ENCODE results near the gene ELMO1.

Gene ELMO1

DNA sequence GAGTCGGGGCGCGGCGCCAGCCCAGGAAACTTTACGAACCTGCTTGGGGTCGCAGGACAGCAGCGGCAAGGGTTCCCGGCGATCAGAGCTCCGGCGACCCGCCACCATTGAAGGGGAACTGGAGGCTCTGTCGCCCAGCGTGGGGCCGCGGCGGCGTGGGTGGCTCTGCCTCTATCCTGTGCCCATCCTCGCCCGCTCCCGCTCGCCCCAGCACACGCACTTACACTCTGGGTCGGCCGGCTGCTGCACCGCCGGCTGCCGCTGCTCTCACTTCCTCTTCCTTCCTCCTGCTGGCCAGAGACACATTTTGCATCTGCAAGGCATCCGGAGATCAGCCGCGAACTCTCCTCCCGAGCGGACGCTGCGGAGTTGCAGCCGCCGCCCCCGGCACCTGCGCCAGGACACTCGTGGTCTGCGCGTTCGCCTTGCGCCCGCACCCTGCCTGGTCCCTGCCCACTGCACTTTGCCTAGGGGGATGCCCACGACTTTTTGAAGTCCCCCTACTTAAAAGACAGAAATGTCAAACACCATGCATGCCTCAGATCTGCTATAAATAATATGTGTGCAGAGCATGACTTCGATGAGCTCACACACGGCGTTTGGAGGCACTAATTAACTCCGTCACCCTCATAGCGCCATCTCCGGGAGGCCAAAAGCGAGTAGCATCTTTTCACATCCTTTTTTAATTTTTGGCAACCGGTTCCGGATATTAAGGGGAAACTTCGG is at the start of gene ELMO1:
Gene ELMO1 (minus strand): TSS at position 229 of the 726 bp plus-strand sequence. CDS start 106,174 bp downstream, outside the sequence.
- peak; percentile 87 for DNase-seq

GRCh38 chr7:37497576-37497975 is 48.9 kb upstream of the ELMO1 start:
- DNase-seq = no peak

DNA sequence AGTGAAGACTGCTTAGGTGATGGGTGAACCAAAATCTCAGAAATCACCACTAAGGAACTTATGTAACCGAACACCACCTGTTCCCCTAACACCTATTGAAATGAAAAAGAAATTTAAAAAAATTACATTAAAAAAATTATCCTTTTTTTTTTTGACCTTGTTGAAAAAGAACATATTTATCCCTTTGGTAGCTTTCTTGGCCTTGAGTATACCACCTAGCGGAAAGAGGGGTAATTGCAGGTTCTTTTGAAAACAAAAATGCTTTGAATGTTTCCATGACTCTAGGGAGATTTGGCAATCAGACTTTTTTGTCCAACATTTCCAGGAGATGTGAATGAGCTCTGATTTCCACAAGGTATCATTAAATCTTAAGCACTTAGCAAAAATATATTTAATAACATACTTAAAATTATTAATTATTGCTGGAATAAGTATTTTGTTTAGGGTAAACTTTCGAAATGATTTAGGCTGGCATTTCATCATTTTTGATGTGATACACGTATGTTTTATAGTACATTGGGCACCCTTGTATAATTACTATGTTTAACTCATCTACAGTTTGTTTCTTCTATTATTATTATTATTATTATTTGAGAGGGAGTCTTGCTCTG is 47.0 kb upstream of the ELMO1 start:
- DNase-seq = no peak

GRCh38 chr7:37494926-37495325 is 46.3 kb upstream of the ELMO1 start:
- DNase-seq = no peak

DNA sequence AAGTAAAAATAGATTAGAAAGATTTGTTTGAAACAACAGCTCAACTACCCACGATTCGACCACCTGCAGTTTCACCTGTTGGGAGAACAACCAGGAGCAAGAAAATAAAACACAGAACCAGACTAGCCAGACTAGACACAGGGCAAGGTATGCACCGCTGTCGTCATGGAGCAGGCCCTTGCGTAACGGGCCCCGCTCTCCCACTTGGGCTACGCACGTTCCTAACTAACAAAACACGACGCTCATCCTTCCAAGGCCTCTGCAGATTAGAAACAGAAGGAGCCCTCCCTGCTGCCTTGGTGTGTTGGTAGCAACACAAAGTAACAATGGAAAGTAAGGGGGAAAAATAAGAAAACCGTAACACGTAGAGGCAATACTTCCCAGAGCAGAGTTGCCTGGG is 45.1 kb upstream of the ELMO1 start:
- no peak for DNase-seq

DNA sequence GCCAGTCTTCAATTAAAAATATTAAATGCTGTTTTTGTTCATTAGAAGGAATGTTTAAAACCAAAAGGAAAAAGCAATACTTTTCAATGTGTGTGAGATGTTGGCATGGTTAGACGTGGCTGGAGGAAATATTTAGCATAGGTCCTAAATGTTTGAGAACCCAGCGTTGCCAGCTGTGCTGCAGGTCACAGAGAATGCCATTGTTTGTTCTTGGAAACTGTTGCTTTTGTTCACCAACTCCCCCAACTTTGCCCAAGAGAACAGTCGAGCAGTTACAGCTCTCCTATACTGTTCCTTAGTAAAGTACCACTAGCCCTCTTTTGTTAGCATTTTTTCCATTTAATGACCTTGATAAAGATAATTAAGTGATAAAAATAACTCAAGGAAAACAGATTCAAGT is 44.5 kb upstream of the ELMO1 start:
- no peak for DNase-seq

GRCh38 chr7:37491919-37492694 is 43.4 kb upstream of the ELMO1 start:
- DNase-seq = no peak

GRCh38 chr7:37489703-37490102 is 41.0 kb upstream of the ELMO1 start:
- DNase-seq = no peak

- DNase-seq = no peak
Observed at GRCh38 chr7:37488163-37488764, 39.6 kb upstream of the ELMO1 start.

- no peak for DNase-seq
Observed at GRCh38 chr7:37484426-37485073, 35.9 kb upstream of the ELMO1 start.

DNA sequence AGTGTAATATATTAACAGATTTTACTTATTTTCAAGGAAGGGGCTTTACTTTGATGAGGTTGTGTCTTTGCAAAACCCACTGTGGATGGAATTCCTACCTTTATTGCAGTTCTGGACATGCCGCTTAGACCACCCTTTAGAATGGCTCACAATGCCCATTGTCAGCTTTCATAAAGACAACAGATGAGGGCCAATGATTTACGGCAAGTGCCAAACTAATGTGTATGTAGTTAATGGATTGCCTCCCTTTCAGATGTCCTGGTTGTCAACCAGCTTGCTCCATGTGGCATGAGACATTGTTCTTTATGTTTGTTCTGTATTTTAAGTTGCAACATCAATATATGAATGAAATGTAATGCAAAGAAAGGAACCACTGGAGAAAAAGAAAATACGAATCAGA is 35.0 kb upstream of the ELMO1 start:
- DNase-seq = no peak

GRCh38 chr7:37482953-37483352 is 34.3 kb upstream of the ELMO1 start:
- no peak for DNase-seq

DNA sequence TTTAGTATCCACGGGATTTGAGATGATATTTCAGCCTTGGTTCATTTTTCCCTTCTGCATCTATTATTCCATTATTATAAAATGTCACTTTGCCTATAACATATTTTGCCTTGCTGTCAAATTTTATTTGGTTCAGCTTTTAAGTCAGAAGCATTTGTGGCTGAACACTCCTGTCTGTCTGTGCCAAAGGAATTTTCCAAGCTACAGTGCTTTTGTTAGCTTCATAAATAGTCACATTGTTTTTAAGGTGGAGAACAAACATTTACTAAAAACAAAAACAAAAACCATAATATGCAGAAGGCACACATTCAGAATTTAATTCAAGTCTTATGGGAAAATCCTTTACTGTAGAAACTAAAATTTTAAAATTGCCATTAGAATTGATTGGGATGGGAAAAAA is 33.8 kb upstream of the ELMO1 start:
- no peak for DNase-seq

GRCh38 chr7:37481722-37482288 is 33.1 kb upstream of the ELMO1 start:
- DNase-seq = no peak

GRCh38 chr7:37481154-37481553 is 32.5 kb upstream of the ELMO1 start:
- DNase-seq = no peak

DNA sequence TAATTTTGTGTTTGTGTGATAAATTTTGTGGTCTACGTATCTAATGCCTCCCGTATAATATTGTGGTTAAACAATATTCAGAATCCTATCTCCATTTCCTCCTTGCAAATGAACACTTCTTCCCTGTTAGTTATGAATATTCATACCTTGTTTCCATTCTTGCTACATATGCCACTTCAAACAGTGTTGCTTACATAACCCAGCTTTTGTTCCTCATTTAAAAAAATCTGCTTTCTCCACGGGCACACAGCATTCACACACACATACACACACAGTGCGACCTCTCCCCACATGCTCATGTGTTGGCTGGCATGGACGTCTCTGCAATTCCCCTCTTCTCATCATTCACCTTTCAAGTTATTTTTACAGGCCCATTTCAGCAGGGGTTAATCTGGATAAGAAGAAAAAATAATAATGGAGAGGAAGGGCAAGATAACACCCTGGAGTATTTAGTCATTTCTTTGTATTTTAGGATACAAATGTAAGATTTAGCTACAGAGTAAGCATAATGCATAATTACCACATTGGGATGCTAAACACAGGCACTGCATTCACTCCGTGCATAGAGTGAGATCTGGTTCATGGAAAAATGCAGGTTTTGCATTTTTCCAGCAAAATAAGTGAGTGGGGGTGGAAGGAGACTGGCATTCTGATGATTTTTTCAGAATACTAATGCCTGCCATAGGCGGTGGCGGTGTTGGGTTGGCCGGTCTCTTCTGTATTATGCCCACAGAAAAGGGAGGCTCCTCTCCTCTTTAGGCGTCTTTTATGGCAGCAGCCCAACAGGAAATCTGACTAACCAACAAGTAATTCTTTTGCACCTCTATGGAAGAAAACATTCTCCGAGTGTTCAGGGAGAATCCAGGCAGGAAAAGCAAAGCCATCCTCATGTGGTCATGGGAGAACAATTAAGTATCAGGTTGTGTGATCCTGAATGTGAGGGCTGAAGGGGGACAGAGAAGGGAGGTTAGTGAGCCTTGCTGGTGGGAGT is 31.7 kb upstream of the ELMO1 start:
- no peak for DNase-seq

DNA sequence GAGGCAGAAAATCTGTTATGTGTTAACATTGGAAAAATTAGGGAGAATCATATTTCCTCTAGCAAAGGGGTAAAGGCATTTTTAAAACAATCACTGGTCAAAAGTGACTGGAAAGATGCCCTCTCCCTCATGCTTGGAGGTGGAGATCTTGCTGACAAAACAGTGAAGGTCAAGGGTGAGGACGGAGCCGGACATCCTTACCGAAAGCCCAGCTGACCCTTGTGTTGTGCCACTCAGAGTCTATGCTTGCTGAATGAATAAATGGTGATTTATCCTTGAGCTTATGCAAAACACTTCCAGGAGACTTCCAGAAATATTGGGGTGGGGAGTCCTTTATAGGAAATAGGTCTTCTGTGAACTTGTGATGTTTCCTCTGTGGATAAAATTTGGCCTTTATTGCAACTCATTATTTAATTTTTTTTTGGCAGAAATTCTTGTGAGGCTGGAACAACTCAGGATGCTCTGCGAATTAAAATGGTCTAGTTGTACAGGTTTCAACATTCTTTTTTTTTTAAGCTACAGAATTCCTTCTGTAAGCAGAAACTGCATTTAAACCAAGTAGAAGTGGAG is 28.3 kb upstream of the ELMO1 start:
- DNase-seq = no peak

DNA sequence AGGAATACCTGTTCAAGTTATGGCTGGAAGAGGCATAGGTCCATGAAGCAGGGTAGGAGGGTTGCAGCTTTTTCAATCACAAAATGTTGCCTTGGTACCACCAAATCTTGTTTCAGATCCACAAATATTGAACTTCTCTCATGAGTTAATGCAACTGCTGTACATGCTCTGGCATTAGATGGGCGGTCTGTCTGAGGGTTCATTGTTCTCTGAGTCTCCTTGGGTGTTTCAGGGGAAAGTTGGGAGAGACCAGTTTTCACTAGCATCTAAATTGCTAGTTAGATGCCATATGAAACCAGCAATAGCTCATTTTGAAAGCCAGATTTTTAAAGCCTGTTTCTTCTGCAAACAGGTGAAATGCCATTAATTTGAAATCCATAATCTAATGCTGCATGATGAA is 27.8 kb upstream of the ELMO1 start:
- no peak for DNase-seq

GRCh38 chr7:37475646-37476045 is 27.0 kb upstream of the ELMO1 start:
- no peak for DNase-seq

DNA sequence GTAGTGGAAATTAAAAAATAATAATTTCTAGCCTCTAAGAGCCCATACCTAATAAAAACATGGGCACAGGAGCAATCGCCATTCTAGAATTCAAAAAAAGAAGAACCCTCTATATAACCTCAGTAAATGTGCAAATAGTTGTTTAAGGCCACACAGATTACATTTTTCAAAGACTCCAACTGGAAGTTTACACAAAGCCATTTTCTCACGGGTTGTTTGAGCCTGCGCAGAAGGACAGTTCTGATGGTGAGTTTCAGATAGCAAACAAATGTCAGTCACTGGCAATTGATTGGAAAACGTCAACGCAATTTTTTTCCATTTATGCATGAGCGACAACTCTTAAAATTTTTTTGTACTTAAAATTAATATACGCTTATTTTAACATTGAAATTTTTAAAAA is 23.0 kb upstream of the ELMO1 start:
- DNase-seq = no peak

GRCh38 chr7:37467002-37467401 is 18.3 kb upstream of the ELMO1 start:
- no peak for DNase-seq

Measured in CD4-positive, alpha-beta T cell treated with Interleukin-15 for 1 hour (primary cell).